ENCODE results near the gene STX17.
"Not testable (repeated sequence)": the region's sequence is repeated elsewhere in the genome, so short reads cannot be mapped to it uniquely, and the experiment has no call there.

Gene STX17

GRCh38 chr9:99906403-99907207 is at the start of gene STX17:
Gene STX17 (plus strand): TSS chr9:99906654. CDS start chr9:99915240, 8,586 bp downstream.
- DNase-seq, result peak; percentile 65 to 83

GRCh38 chr9:99857576-99857975 is 48.9 kb upstream of the STX17 start:
- not testable (repeated sequence) for DNase-seq

- no peak for DNase-seq
Measured at GRCh38 chr9:99858087-99858486, 48.4 kb upstream of the STX17 start.

GRCh38 chr9:99859243-99859980 is 47.0 kb upstream of the STX17 start:
- DNase-seq, result no peak

- DNase-seq, result no peak
Measured at GRCh38 chr9:99860266-99860665, 46.2 kb upstream of the STX17 start.

GRCh38 chr9:99863955-99864354 is 42.5 kb upstream of the STX17 start:
- no peak for DNase-seq

- DNase-seq, result no peak
Measured at GRCh38 chr9:99866398-99866797, 40.1 kb upstream of the STX17 start.

- no peak for DNase-seq
Measured at GRCh38 chr9:99867536-99867935, 38.9 kb upstream of the STX17 start.

- no peak for DNase-seq
Measured at GRCh38 chr9:99867968-99868367, 38.5 kb upstream of the STX17 start.

GRCh38 chr9:99868845-99869244 is 37.6 kb upstream of the STX17 start:
- no peak for DNase-seq

GRCh38 chr9:99870126-99870525 is 36.3 kb upstream of the STX17 start:
- no peak for DNase-seq

GRCh38 chr9:99873531-99873930 is 32.9 kb upstream of the STX17 start:
- DNase-seq, result no peak

GRCh38 chr9:99873943-99874584 is 32.4 kb upstream of the STX17 start:
- DNase-seq, result no peak

GRCh38 chr9:99876190-99876589 is 30.3 kb upstream of the STX17 start:
- no peak for DNase-seq

GRCh38 chr9:99878651-99879050 is 27.8 kb upstream of the STX17 start:
- no peak for DNase-seq

GRCh38 chr9:99881769-99882168 is 24.7 kb upstream of the STX17 start:
- DNase-seq, result no peak

- DNase-seq, result peak; percentile 40 to 41
Measured at GRCh38 chr9:99885747-99886146, 20.7 kb upstream of the STX17 start.

- DNase-seq, result no peak
Measured at GRCh38 chr9:99889120-99889519, 17.3 kb upstream of the STX17 start.

- DNase-seq, result no peak
Measured at GRCh38 chr9:99894826-99895225, 11.6 kb upstream of the STX17 start.

GRCh38 chr9:99895510-99895909 is 10.9 kb upstream of the STX17 start:
- no peak for DNase-seq

- no peak for DNase-seq
Measured at GRCh38 chr9:99896119-99896518, 10.3 kb upstream of the STX17 start.

- no peak for DNase-seq
Measured at GRCh38 chr9:99903393-99903792, 3.1 kb upstream of the STX17 start.

GRCh38 chr9:99905833-99906402 is 536 bp upstream of the STX17 start:
- DNase-seq, result peak in 1 of 2 experiments; percentile 4

- DNase-seq, result peak in 1 of 2 experiments; percentile 63
Measured at GRCh38 chr9:99907208-99907532, 716 bp downstream of the STX17 start.

Data from Kasumi-1 (cell line).